HUES6 (cell line): ENCODE data around the gene PTN.

Experiments
- H3K27ac ChIP-seq: 2 replicates; pipeline ENCODE4 v1.7.0; 2013; ENCODE audit warnings: low read depth, mild to moderate bottlenecking, low read length, inconsistent platforms
- H3K27me3 ChIP-seq: 2 replicates; pipeline ENCODE4 v1.6.1; 2013; ENCODE audit warnings: low read length; ENCODE audit not compliant: control insufficient read depth, insufficient read depth
- H3K36me3 ChIP-seq: 2 replicates; pipeline ENCODE4 v1.6.1; 2013; ENCODE audit warnings: low read length; ENCODE audit not compliant: control insufficient read depth, insufficient read depth
- H3K4me1 ChIP-seq: 2 replicates; pipeline ENCODE4 v1.6.1; 2013; ENCODE audit warnings: low read length; ENCODE audit not compliant: control insufficient read depth, insufficient read depth
- H3K4me3 ChIP-seq: 2 replicates; pipeline ENCODE4 v1.5.1; 2013; ENCODE audit warnings: low read depth, low read length
- H3K9ac ChIP-seq: one replicate; pipeline ENCODE4 v1.6.1; 2013; ENCODE audit warnings: mild to moderate bottlenecking, low read length
- H3K9me3 ChIP-seq: 2 replicates; pipeline ENCODE4 v1.6.1; 2013; ENCODE audit warnings: low read depth, low read length; ENCODE audit not compliant: control insufficient read depth, insufficient read depth

Gene PTN

GRCh38 chr7:137324796-137325696, 18.5 kb downstream of the PTN start:
- Histone ChIP-seq H3K27ac (no peak overlapping the region), H3K9ac (no peak overlapping the region), H3K27me3 (no peaks in the 10 kb centered on the region), H3K4me1 (peaks cover 20% of the 10 kb centered on the region), H3K36me3 (no peaks in the 10 kb centered on the region), H3K9me3 (no peaks in the 10 kb centered on the region), H3K4me3 (no peak overlapping the region)

- Histone ChIP-seq H3K27me3 (no peaks in the 10 kb centered on the region), H3K27ac (no peak overlapping the region), H3K9ac (no peak overlapping the region), H3K4me1 (peaks cover 2% of the 10 kb centered on the region; the same call in 1 of the 2 replicates), H3K36me3 (no peaks in the 10 kb centered on the region), H3K9me3 (no peaks in the 10 kb centered on the region), H3K4me3 (no peak overlapping the region)
Measured at GRCh38 chr7:137316648-137317353, 26.7 kb downstream of the PTN start.

- Histone ChIP-seq H3K4me3 (no peak overlapping the region), H3K4me1 (0 out of 2 replicates have a peak, but pooled peaks cover 2% of the 10 kb centered on the region), H3K36me3 (no peaks in the 10 kb centered on the region), H3K27ac (no peak overlapping the region), H3K9ac (no peak overlapping the region), H3K9me3 (no peaks in the 10 kb centered on the region), H3K27me3 (no peaks in the 10 kb centered on the region)
Measured at GRCh38 chr7:137313201-137313600, 30.3 kb downstream of the PTN start.

- Histone ChIP-seq H3K27me3 (no peaks in the 10 kb centered on the region), H3K4me1 (no peaks in the 10 kb centered on the region), H3K36me3 (no peaks in the 10 kb centered on the region), H3K9ac (no peak overlapping the region), H3K4me3 (no peak overlapping the region), H3K27ac (no peak overlapping the region), H3K9me3 (no peaks in the 10 kb centered on the region)
Measured at GRCh38 chr7:137306748-137307147, 36.8 kb downstream of the PTN start.

GRCh38 chr7:137305901-137306621, 37.5 kb downstream of the PTN start:
- H3K4me3 ChIP-seq: no peak overlapping the region
- H3K9me3 ChIP-seq: no peaks in the 10 kb centered on the region
- H3K27me3 ChIP-seq: no peaks in the 10 kb centered on the region
- H3K36me3 ChIP-seq: no peaks in the 10 kb centered on the region
- H3K4me1 ChIP-seq: no peaks in the 10 kb centered on the region
- H3K9ac ChIP-seq: no peak overlapping the region
- H3K27ac ChIP-seq: no peak overlapping the region

GRCh38 chr7:137304624-137305235, 38.8 kb downstream of the PTN start:
- H3K9me3 ChIP-seq: no peaks in the 10 kb centered on the region
- no peak overlapping the region for H3K9ac ChIP-seq
- no peaks in the 10 kb centered on the region for H3K4me1 ChIP-seq
- no peak overlapping the region for H3K4me3 ChIP-seq
- no peaks in the 10 kb centered on the region for H3K36me3 ChIP-seq
- no peak overlapping the region for H3K27ac ChIP-seq
- no peaks in the 10 kb centered on the region for H3K27me3 ChIP-seq

- Histone ChIP-seq H3K9me3 (no peaks in the 10 kb centered on the region), H3K36me3 (no peaks in the 10 kb centered on the region), H3K27ac (no peak overlapping the region), H3K4me3 (no peak overlapping the region), H3K9ac (no peak overlapping the region), H3K4me1 (no peaks in the 10 kb centered on the region), H3K27me3 (no peaks in the 10 kb centered on the region)
Measured at GRCh38 chr7:137304165-137304564, 39.4 kb downstream of the PTN start.

GRCh38 chr7:137302081-137302480, 41.5 kb downstream of the PTN start:
- Histone ChIP-seq H3K9ac (no peak overlapping the region), H3K36me3 (no peaks in the 10 kb centered on the region), H3K4me1 (no peaks in the 10 kb centered on the region), H3K9me3 (no peaks in the 10 kb centered on the region), H3K27me3 (no peaks in the 10 kb centered on the region), H3K4me3 (no peak overlapping the region), H3K27ac (no peak overlapping the region)

GRCh38 chr7:137298464-137298794, 45.1 kb downstream of the PTN start:
- Histone ChIP-seq H3K27me3 (no peaks in the 10 kb centered on the region), H3K36me3 (no peaks in the 10 kb centered on the region), H3K4me1 (no peaks in the 10 kb centered on the region), H3K9me3 (no peaks in the 10 kb centered on the region), H3K27ac (no peak overlapping the region), H3K4me3 (no peak overlapping the region), H3K9ac (no peak overlapping the region)

- Histone ChIP-seq H3K9ac (no peak overlapping the region), H3K9me3 (no peaks in the 10 kb centered on the region), H3K4me1 (no peaks in the 10 kb centered on the region), H3K4me3 (no peak overlapping the region), H3K36me3 (no peaks in the 10 kb centered on the region), H3K27ac (no peak overlapping the region), H3K27me3 (no peaks in the 10 kb centered on the region)
Measured at GRCh38 chr7:137297551-137298463, 45.7 kb downstream of the PTN start.
